ENCODE data around the gene DOHH. TPM values are rescaled to one million over a fixed set of nuclear protein-coding genes. Genes with fewer than 3 reads are reported as not detected.

Gene DOHH
- total RNA-seq, 1 experiment from 2014 or later = 22.3 TPM

- no peak overlapping the region for H3K4me3 ChIP-seq (ENCODE audit: low read depth, low read length, poor library complexity, severe bottlenecking)
- intact Hi-C loops (cut with micrococcal nuclease; ENCODE audit: unreplicated experiment) = no loop called here
- H3K27me3 ChIP-seq (replicated peaks; ENCODE audit: insufficient read depth, low read depth, low read length, poor library complexity) = peaks cover 3% of the 10 kb centered on the region
- no peaks in the 10 kb centered on the region for H3K9me3 ChIP-seq (ENCODE audit: low read depth, low read length, poor library complexity, severe bottlenecking)
- POLR2A ChIA-PET (ENCODE audit: low non-redundant PET) = no interaction called here
- no peaks in the 10 kb centered on the region for H3K4me1 ChIP-seq (ENCODE audit: insufficient read depth, low read length, poor library complexity, severe bottlenecking)
- BruUV-seq (replicated peaks) = no TSS peak
- no peaks in the 10 kb centered on the region for H3K36me3 ChIP-seq (ENCODE audit: insufficient read depth, low read length, poor library complexity, severe bottlenecking)
- no peak overlapping the region for H3K27ac ChIP-seq (ENCODE audit: low read depth, low read length, poor library complexity, severe bottlenecking)
- DNase-seq (ENCODE audit: low spot score) = no peak
- no peak for TF ChIP-seq EZH2 (IDR thresholded peaks at IDR 0.05; ENCODE audit: borderline replicate concordance, low read depth, low read length, poor library complexity, severe bottlenecking)
- TF ChIP-seq, protein P1, sequence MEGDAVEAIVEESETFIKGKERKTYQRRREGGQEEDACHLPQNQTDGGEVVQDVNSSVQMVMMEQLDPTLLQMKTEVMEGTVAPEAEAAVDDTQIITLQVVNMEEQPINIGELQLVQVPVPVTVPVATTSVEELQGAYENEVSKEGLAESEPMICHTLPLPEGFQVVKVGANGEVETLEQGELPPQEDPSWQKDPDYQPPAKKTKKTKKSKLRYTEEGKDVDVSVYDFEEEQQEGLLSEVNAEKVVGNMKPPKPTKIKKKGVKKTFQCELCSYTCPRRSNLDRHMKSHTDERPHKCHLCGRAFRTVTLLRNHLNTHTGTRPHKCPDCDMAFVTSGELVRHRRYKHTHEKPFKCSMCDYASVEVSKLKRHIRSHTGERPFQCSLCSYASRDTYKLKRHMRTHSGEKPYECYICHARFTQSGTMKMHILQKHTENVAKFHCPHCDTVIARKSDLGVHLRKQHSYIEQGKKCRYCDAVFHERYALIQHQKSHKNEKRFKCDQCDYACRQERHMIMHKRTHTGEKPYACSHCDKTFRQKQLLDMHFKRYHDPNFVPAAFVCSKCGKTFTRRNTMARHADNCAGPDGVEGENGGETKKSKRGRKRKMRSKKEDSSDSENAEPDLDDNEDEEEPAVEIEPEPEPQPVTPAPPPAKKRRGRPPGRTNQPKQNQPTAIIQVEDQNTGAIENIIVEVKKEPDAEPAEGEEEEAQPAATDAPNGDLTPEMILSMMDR (conservative IDR thresholded peaks at IDR 0.05; ENCODE audit: low read depth, low read length) = no peak
- CTCF ChIA-PET = no interaction called here
Measured at GRCh38 chr19:3468211-3468610, 32.3 kb downstream of the DOHH start.

DNA sequence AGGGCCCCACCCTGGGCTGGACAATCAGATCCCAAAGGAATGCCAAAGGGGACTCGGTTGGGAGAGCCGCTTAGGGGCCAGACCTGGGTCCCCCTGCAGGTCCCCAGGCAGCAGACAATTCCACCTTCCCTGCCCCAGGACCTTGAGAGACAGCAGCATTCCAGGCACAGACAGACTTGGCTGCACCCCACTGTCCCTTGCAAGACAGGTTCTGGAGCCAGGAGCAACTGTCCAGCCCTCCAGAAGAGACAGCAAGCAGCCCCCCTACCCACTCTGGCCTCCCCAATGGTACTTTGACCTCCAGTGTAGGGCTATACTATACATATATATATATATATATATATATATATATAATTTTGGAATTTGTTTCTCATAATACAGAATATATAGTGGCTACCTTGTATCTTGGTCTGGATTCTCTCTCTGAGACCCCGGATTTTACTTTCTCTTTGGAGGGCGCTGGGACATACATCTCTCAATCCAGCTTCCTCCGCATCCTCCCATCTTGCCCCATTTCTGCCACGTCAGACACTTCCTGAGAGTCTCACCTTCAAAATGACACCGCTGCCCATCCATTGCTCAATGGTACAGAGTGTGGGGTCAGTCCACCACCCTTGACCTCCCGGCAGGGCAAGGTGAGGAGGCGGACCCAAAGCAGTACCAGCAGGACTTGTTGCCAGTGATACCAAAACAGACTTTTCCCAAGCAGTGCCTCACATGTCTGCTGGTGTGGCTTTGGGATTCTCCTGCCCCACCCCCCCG, 32.9 kb downstream of the DOHH start:
- DNase-seq (ENCODE audit: low spot score) = no peak
- Histone ChIP-seq H3K4me1 (ENCODE audit: insufficient read depth, low read length, poor library complexity, severe bottlenecking) (no peaks in the 10 kb centered on the region), H3K4me3 (ENCODE audit: low read depth, low read length, poor library complexity, severe bottlenecking) (no peak overlapping the region), H3K9me3 (ENCODE audit: low read depth, low read length, poor library complexity, severe bottlenecking) (no peaks in the 10 kb centered on the region), H3K27me3 (replicated peaks; ENCODE audit: insufficient read depth, low read depth, low read length, poor library complexity) (peaks cover 3% of the 10 kb centered on the region), H3K27ac (ENCODE audit: low read depth, low read length, poor library complexity, severe bottlenecking) (no peak overlapping the region), H3K36me3 (ENCODE audit: insufficient read depth, low read length, poor library complexity, severe bottlenecking) (peaks cover 2% of the 10 kb centered on the region)
- intact Hi-C loops (cut with micrococcal nuclease; ENCODE audit: unreplicated experiment) = no loop called here
- no TSS peak for BruUV-seq (replicated peaks)
- ChIA-PET POLR2A (ENCODE audit: low non-redundant PET) (no interaction called here), CTCF (no interaction called here)
- TF ChIP-seq, protein P1 (conservative IDR thresholded peaks at IDR 0.05; ENCODE audit: low read depth, low read length) = no peak

GRCh38 chr19:3466635-3467034, 33.8 kb downstream of the DOHH start:
- Histone ChIP-seq H3K36me3 (ENCODE audit: insufficient read depth, low read length, poor library complexity, severe bottlenecking) (peaks cover 5% of the 10 kb centered on the region), H3K9me3 (ENCODE audit: low read depth, low read length, poor library complexity, severe bottlenecking) (no peaks in the 10 kb centered on the region), H3K27ac (ENCODE audit: low read depth, low read length, poor library complexity, severe bottlenecking) (no peak overlapping the region), H3K4me1 (ENCODE audit: insufficient read depth, low read length, poor library complexity, severe bottlenecking) (no peaks in the 10 kb centered on the region), H3K27me3 (replicated peaks; ENCODE audit: insufficient read depth, low read depth, low read length, poor library complexity) (peaks cover 3% of the 10 kb centered on the region), H3K4me3 (ENCODE audit: low read depth, low read length, poor library complexity, severe bottlenecking) (no peak overlapping the region)
- no TSS peak for BruUV-seq (replicated peaks)
- no peak for DNase-seq (ENCODE audit: low spot score)
- ChIA-PET POLR2A (ENCODE audit: low non-redundant PET) (no interaction called here), CTCF (interaction anchor here (0.6 kb wide), 2 partner anchors 13 to 123 kb away, joined by 3 to 5 read pairs; no protein-coding TSS in a partner anchor)
- intact Hi-C loops (cut with micrococcal nuclease; ENCODE audit: unreplicated experiment) = no loop called here
- TF ChIP-seq, protein P1 (conservative IDR thresholded peaks at IDR 0.05; ENCODE audit: low read depth, low read length) = no peak
- TF ChIP-seq EZH2 (IDR thresholded peaks at IDR 0.05; ENCODE audit: borderline replicate concordance, low read depth, low read length, poor library complexity, severe bottlenecking) = no peak

Measured in A673 (cell line).